ENCODE results near the gene IL4. TPM values are rescaled to one million over a fixed set of nuclear protein-coding genes. Genes with fewer than 3 reads are reported as not detected.

The IL4 gene
- polyA plus RNA-seq, 1 donor (not counting 4 experiments of a cell fraction or from before 2014, with no cell fraction given): not detected

GRCh38 chr5:132651838-132652469, 21.8 kb upstream of the IL4 start:
- no peaks in the 10 kb centered on the region for H3K36me3 ChIP-seq (ENCODE audit: control insufficient read depth in 2 of 2, extremely low read depth in 1 of 2, insufficient read depth in 2 of 2, low read length in 2 of 2)
- dilution Hi-C loops (cut with MboI; ENCODE audit: extremely low pct_ligation_motif_present, low sequenced_read_pairs): no loop called here

GRCh38 chr5:132653716-132654115, 20.1 kb upstream of the IL4 start:
- H3K9me1 ChIP-seq (ENCODE audit: control insufficient read depth, extremely low read depth, insufficient read depth, low read length): no peaks in the 10 kb centered on the region
- FAIRE-seq (no peak), DNase-seq (ENCODE audit: low read depth, low spot score) (no peak)
- peaks cover 3% of the 10 kb centered on the region for H3K4me1 ChIP-seq (ENCODE audit: control insufficient read depth, extremely low read depth, insufficient read depth, low read length)
- no peak overlapping the region for H3K27ac ChIP-seq (ENCODE audit: control insufficient read depth, insufficient read depth, low read length)
- no peak overlapping the region for H3K9ac ChIP-seq (ENCODE audit: control insufficient read depth, extremely low read depth, insufficient read depth, low read length)
- dilution Hi-C loops (cut with MboI; ENCODE audit: extremely low pct_ligation_motif_present, low sequenced_read_pairs): no loop called here
- no peaks in the 10 kb centered on the region for H3K79me2 ChIP-seq (ENCODE audit: control insufficient read depth, insufficient read depth, low read length)
- H3K9me3 ChIP-seq (ENCODE audit: control insufficient read depth, low read depth, low read length): no peaks in the 10 kb centered on the region
- H3K4me3 ChIP-seq (ENCODE audit: control insufficient read depth in 2 of 3, extremely low read depth in 1 of 3, insufficient read depth in 2 of 3, low read depth in 1 of 3, low read length in 3 of 3): no peak overlapping the region
- no peak overlapping the region for H2AFZ ChIP-seq (ENCODE audit: control insufficient read depth, low read length)
- H3K27me3 ChIP-seq (ENCODE audit: control insufficient read depth, extremely low read depth, insufficient read depth, low read length): peaks cover 36% of the 10 kb centered on the region
- no peaks in the 10 kb centered on the region for H3K36me3 ChIP-seq (ENCODE audit: control insufficient read depth in 2 of 2, extremely low read depth in 1 of 2, insufficient read depth in 2 of 2, low read length in 2 of 2)
- no peak for TF ChIP-seq EZH2 (IDR thresholded peaks at IDR 0.05; ENCODE audit: low read length)
- no peak overlapping the region for H3K4me2 ChIP-seq (ENCODE audit: control insufficient read depth, extremely low read depth, insufficient read depth, low read depth, low read length)
- no peaks in the 10 kb centered on the region for H4K20me1 ChIP-seq (ENCODE audit: control insufficient read depth, extremely low read depth, insufficient read depth, low read length)

More at GRCh38 chr5:132651838-132652469, 21.8 kb upstream of the IL4 start:
- Histone ChIP-seq H4K20me1 (ENCODE audit: control insufficient read depth, extremely low read depth, insufficient read depth, low read length) (no peaks in the 10 kb centered on the region), H3K4me1 (ENCODE audit: control insufficient read depth, extremely low read depth, insufficient read depth, low read length) (peaks cover 3% of the 10 kb centered on the region), H2AFZ (ENCODE audit: control insufficient read depth, low read length) (no peak overlapping the region), H3K27me3 (ENCODE audit: control insufficient read depth, extremely low read depth, insufficient read depth, low read length) (peaks cover 33% of the 10 kb centered on the region), H3K27ac (ENCODE audit: control insufficient read depth, insufficient read depth, low read length) (no peak overlapping the region), H3K4me2 (ENCODE audit: control insufficient read depth, extremely low read depth, insufficient read depth, low read depth, low read length) (no peak overlapping the region), H3K9me1 (ENCODE audit: control insufficient read depth, extremely low read depth, insufficient read depth, low read length) (no peaks in the 10 kb centered on the region), H3K9ac (ENCODE audit: control insufficient read depth, extremely low read depth, insufficient read depth, low read length) (no peak overlapping the region), H3K4me3 (ENCODE audit: control insufficient read depth in 2 of 3, extremely low read depth in 1 of 3, insufficient read depth in 2 of 3, low read depth in 1 of 3, low read length in 3 of 3) (no peak overlapping the region), H3K79me2 (ENCODE audit: control insufficient read depth, insufficient read depth, low read length) (no peaks in the 10 kb centered on the region), H3K9me3 (ENCODE audit: control insufficient read depth, low read depth, low read length) (no peaks in the 10 kb centered on the region)
- FAIRE-seq (no peak), DNase-seq (ENCODE audit: low read depth, low spot score) (no peak)
- TF ChIP-seq EZH2 (IDR thresholded peaks at IDR 0.05; ENCODE audit: low read length) (no peak), CTCF (optimal IDR thresholded peaks at IDR 0.05 in 1 of 3, IDR thresholded peaks at IDR 0.05 in 1 of 3, conservative IDR thresholded peaks at IDR 0.05 in 1 of 3; ENCODE audit: extremely low read depth in 1 of 3, insufficient read depth in 2 of 3, low read length in 3 of 3) (no peak)

All from keratinocyte (primary cell).